H1 (cell line): ENCODE results near the gene CD151. TPM values are rescaled to one million over a fixed set of nuclear protein-coding genes. Genes with fewer than 3 reads are reported as not detected.

Experiments used
- CTCF ChIA-PET: fragments of 300-600 bp; sonication (Branson Sonifier 250); formaldehyde crosslinking; loops from one replicate; lab custom pipeline; 2021; ENCODE audit not compliant: partially characterized antibody; lab: Charles Lee
- POLR2A ChIA-PET: fragments of 300-600 bp; sonication (Branson Sonifier 250); formaldehyde crosslinking; loops from one replicate; lab custom pipeline; 2021; ENCODE audit warnings: inconsistent platforms; ENCODE audit not compliant: partially characterized antibody; lab: Charles Lee
- DNase-seq, 2 experiments: peaks; one replicate each; pipeline versions ENCODE4 v3.0.0 to v3.0.0-alpha.2; 2010 to 2022; ENCODE audit warnings: low spot score in 2 of 2, low read depth in 1 of 2, mixed read lengths in 1 of 2
- FAIRE-seq: peaks from 2 replicates; lab custom pipeline; 2011; peaks lifted over from hg19 to GRCh38; lab: Jason Lieb, UNC
- H2AFZ ChIP-seq: 2 replicates; pipeline ENCODE4 v1.8.1; 2012; ENCODE audit warnings: low read length, inconsistent platforms
- H2AK5ac ChIP-seq: 2 replicates; pipeline ENCODE4 v1.6.1; 2013; ENCODE audit warnings: low read depth, low read length
- H2BK120ac ChIP-seq: replicated peaks from 2 replicates; pipeline ENCODE3; 2013; ENCODE audit warnings: low read depth, low read length, inconsistent platforms
- H2BK12ac ChIP-seq: 2 replicates; pipeline ENCODE4 v1.6.1; 2013; ENCODE audit warnings: low read depth, low read length
- H2BK15ac ChIP-seq: 2 replicates; pipeline ENCODE4 v1.6.1; 2013; ENCODE audit warnings: low read length
- H2BK20ac ChIP-seq: 2 replicates; pipeline ENCODE4 v1.6.1; 2013; ENCODE audit warnings: low read length
- H2BK5ac ChIP-seq: 2 replicates; pipeline ENCODE4 v1.6.1; 2013; ENCODE audit warnings: low read depth, low read length
- H3K14ac ChIP-seq: 2 replicates; pipeline ENCODE4 v1.6.1; 2013; ENCODE audit warnings: inconsistent platforms; ENCODE audit not compliant: insufficient read length
- H3K18ac ChIP-seq: 2 replicates; pipeline ENCODE4 v1.6.1; 2013; ENCODE audit warnings: low read length; ENCODE audit errors: extremely low read depth
- H3K23ac ChIP-seq: 2 replicates; pipeline ENCODE4 v1.6.1; 2013; ENCODE audit warnings: inconsistent platforms; ENCODE audit not compliant: insufficient read length
- H3K23me2 ChIP-seq: 2 replicates; pipeline ENCODE4 v1.6.1; 2013; ENCODE audit warnings: low read depth, low read length
- H3K27ac ChIP-seq: 2 replicates; pipeline ENCODE4 v1.6.1; 2011; ENCODE audit warnings: low read depth, low read length, inconsistent platforms
- H3K27me3 ChIP-seq, 4 experiments: replicated peaks in 1 of 4; 1 replicate in 1 of 4; 2 replicates in 3 of 4; pipeline versions ENCODE4 v1.6.1 to v1.8.1; 2011 to 2013; ENCODE audit warnings: low read length in 3 of 4, mild to moderate bottlenecking in 3 of 4, inconsistent platforms in 2 of 4, mixed read lengths in 2 of 4, moderate library complexity in 1 of 4; ENCODE audit not compliant: control insufficient read depth in 3 of 4, insufficient read depth in 3 of 4; ENCODE audit errors: extremely low read depth in 1 of 4
- H3K36me3 ChIP-seq, 4 experiments: 2 replicates each; pipeline versions ENCODE4 v1.6.1 to v1.8.1; 2011 to 2013; ENCODE audit warnings: mild to moderate bottlenecking in 4 of 4, low read length in 3 of 4, moderate library complexity in 2 of 4, control low read depth in 1 of 4, inconsistent platforms in 1 of 4; ENCODE audit not compliant: insufficient read depth in 4 of 4, control insufficient read depth in 2 of 4
- H3K4ac ChIP-seq: replicated peaks from 2 replicates; pipeline ENCODE3; 2013; ENCODE audit warnings: low read length, low read depth, mixed read lengths, inconsistent platforms; ENCODE audit not compliant: insufficient read length
- H3K4me1 ChIP-seq, 4 experiments: replicated peaks in 1 of 4; 1 replicate in 1 of 4; 2 replicates in 3 of 4; pipeline versions ENCODE4 v1.6.1 to v1.8.1; 2011 to 2013; ENCODE audit warnings: low read length in 3 of 4, inconsistent platforms in 2 of 4, mixed read lengths in 1 of 4; ENCODE audit not compliant: insufficient read depth in 4 of 4, control insufficient read depth in 3 of 4
- H3K4me2 ChIP-seq, 2 experiments: 2 replicates each; pipeline versions ENCODE4 v1.6.1 to v1.8.1; 2011 to 2013; ENCODE audit warnings: low read depth in 2 of 2, low read length in 2 of 2, control low read depth in 1 of 2, inconsistent platforms in 1 of 2, mild to moderate bottlenecking in 1 of 2; ENCODE audit not compliant: insufficient read depth in 1 of 2
- H3K4me3 ChIP-seq, 4 experiments: fragments of 200-600, 300-600 bp in 1 of 4; sonication (generic), shearing (Covaris generic), sonication (Bioruptor Twin) in 1 of 4; 2 replicates each; pipeline versions ENCODE4 v1.5.1 to v1.8.1; 2011 to 2016; ENCODE audit warnings: low read length in 4 of 4, low read depth in 3 of 4, control low read depth in 2 of 4, inconsistent platforms in 2 of 4, mild to moderate bottlenecking in 2 of 4, mixed read lengths in 1 of 4, moderate library complexity in 1 of 4; ENCODE audit not compliant: insufficient read depth in 2 of 4; ENCODE audit errors: extremely low read depth in 1 of 4
- H3K56ac ChIP-seq: replicated peaks from 2 replicates; pipeline ENCODE3; 2013; ENCODE audit warnings: low read depth, mild to moderate bottlenecking, mixed read lengths, low read length, inconsistent platforms; ENCODE audit not compliant: insufficient read length
- H3K79me1 ChIP-seq: 2 replicates; pipeline ENCODE4 v1.6.1; 2013; ENCODE audit warnings: low read depth, low read length, control low read depth
- H3K79me2 ChIP-seq, 2 experiments: 2 replicates each; pipeline versions ENCODE4 v1.6.1 to v1.8.1; 2012 to 2013; ENCODE audit warnings: low read length in 2 of 2, mild to moderate bottlenecking in 2 of 2, inconsistent platforms in 1 of 2; ENCODE audit not compliant: insufficient read depth in 2 of 2, control insufficient read depth in 1 of 2
- H3K9ac ChIP-seq, 4 experiments: replicated peaks in 1 of 4; 1 replicate in 1 of 4; 2 replicates in 3 of 4; pipeline versions ENCODE4 v1.6.1 to v1.8.1; 2011 to 2013; ENCODE audit warnings: low read depth in 3 of 4, low read length in 3 of 4, control low read depth in 2 of 4, mild to moderate bottlenecking in 2 of 4, moderate library complexity in 2 of 4, inconsistent platforms in 1 of 4; ENCODE audit errors: extremely low read depth in 1 of 4
- H3K9me3 ChIP-seq, 2 experiments: 2 replicates each; pipeline versions ENCODE4 v1.6.1 to v1.8.1; 2012 to 2013; ENCODE audit warnings: mild to moderate bottlenecking in 2 of 2, moderate library complexity in 2 of 2, control low read depth in 1 of 2, inconsistent platforms in 1 of 2, low read depth in 1 of 2, low read length in 1 of 2, mixed read lengths in 1 of 2; ENCODE audit not compliant: insufficient read depth in 2 of 2
- H4K20me1 ChIP-seq, 2 experiments: replicated peaks in 1 of 2; 2 replicates each; pipeline versions ENCODE3 to v1.8.1; 2011 to 2013; ENCODE audit warnings: inconsistent platforms in 2 of 2, low read length in 2 of 2, mild to moderate bottlenecking in 1 of 2; ENCODE audit not compliant: insufficient read depth in 2 of 2, control insufficient read depth in 1 of 2
- H4K5ac ChIP-seq: 2 replicates; pipeline ENCODE4 v1.6.1; 2013; ENCODE audit warnings: low read length, low read depth, mixed read lengths, inconsistent platforms; ENCODE audit not compliant: insufficient read length
- H4K8ac ChIP-seq: 2 replicates; pipeline ENCODE4 v1.8.0; 2013; ENCODE audit warnings: mild to moderate bottlenecking, moderate library complexity, low read length, inconsistent platforms; ENCODE audit not compliant: insufficient read depth; ENCODE audit errors: extremely low read depth
- H4K91ac ChIP-seq: replicated peaks from 2 replicates; pipeline ENCODE3; 2013; ENCODE audit warnings: low read length, mixed read lengths, inconsistent platforms; ENCODE audit not compliant: insufficient read length
- CREB1 ChIP-seq: IDR thresholded peaks from 2 replicates; pipeline ENCODE4 v1.6.1; 2012; ENCODE audit warnings: inconsistent platforms
- CTCF ChIP-seq, 3 experiments: IDR thresholded peaks; 1 replicate in 2 of 3; 2 replicates in 1 of 3; pipeline versions ENCODE4 v1.5.1 to v1.6.1; 2011; ENCODE audit warnings: low read length in 3 of 3, mild to moderate bottlenecking in 3 of 3, inconsistent platforms in 2 of 3, low read depth in 1 of 3, moderate library complexity in 1 of 3; ENCODE audit not compliant: insufficient read depth in 1 of 3; ENCODE audit errors: control extremely low read depth in 1 of 3
- HDAC6 ChIP-seq: IDR thresholded peaks from one replicate; pipeline ENCODE4 v1.7.1; 2012; ENCODE audit warnings: low read depth, mild to moderate bottlenecking, inconsistent platforms, low read length, moderate library complexity
- PHF8 ChIP-seq: fragments of 200-600 bp; sonication (generic); conservative IDR thresholded peaks from 2 replicates; pipeline ENCODE4 v1.7.1; 2012; ENCODE audit warnings: low read depth, mild to moderate bottlenecking, inconsistent platforms, low read length, moderate library complexity
- POLR2AphosphoS5 ChIP-seq: IDR thresholded peaks from 2 replicates; pipeline ENCODE4 v1.6.1; 2011; ENCODE audit warnings: low read depth, low read length
- RNF2 ChIP-seq: fragments of 200-900, 300-1000 bp; sonication (generic); IDR thresholded peaks from 2 replicates; pipeline ENCODE4 v1.7.1; 2016; ENCODE audit warnings: borderline replicate concordance, low read depth, mild to moderate bottlenecking, antibody characterized with exemption, low read length; ENCODE audit not compliant: poor library complexity, severe bottlenecking; ENCODE audit errors: missing control alignments
- SP2 ChIP-seq: IDR thresholded peaks from 2 replicates; pipeline ENCODE4 v1.6.1; 2012; ENCODE audit warnings: mild to moderate bottlenecking, low read length, inconsistent platforms
- SUZ12 ChIP-seq: fragments of 200-600 bp; sonication (generic); IDR thresholded peaks from 2 replicates; pipeline ENCODE4 v1.6.1; 2012; ENCODE audit warnings: mild to moderate bottlenecking, inconsistent platforms, low read length, moderate library complexity, mixed read lengths
- TCF12 ChIP-seq: IDR thresholded peaks from 2 replicates; pipeline ENCODE4 v1.6.1; 2011; ENCODE audit warnings: low read depth, mild to moderate bottlenecking, low read length
- TEAD4 ChIP-seq: IDR thresholded peaks from 2 replicates; pipeline ENCODE4 v1.6.1; 2012; ENCODE audit warnings: low read depth, low read length, inconsistent platforms, mixed read lengths
- YY1 ChIP-seq: IDR thresholded peaks from 2 replicates; pipeline ENCODE4 v1.6.1; 2011; ENCODE audit warnings: low read depth, mild to moderate bottlenecking, low read length
- WGBS, 2 experiments: shearing (Covaris generic) in 1 of 2; methylation state at CpG; one replicate each; pipeline versions ENCODE4 v1.1.6 to v1.1.7; 2013 to 2015; ENCODE audit warnings: low lambda C conversion rate in 2 of 2, mixed read lengths in 2 of 2, inconsistent platforms in 1 of 2, low coverage in 1 of 2, missing lambda C conversion rate in 1 of 2; ENCODE audit not compliant: insufficient replicate concordance in 2 of 2, insufficient coverage in 1 of 2, insufficient read length in 1 of 2; ENCODE audit errors: extremely low coverage in 1 of 2, missing lambda C conversion rate in 1 of 2; 5-methylcytosine and 5-hydroxymethylcytosine counted together
- polyA plus RNA-seq, 7 experiments: library from polyadenylated mRNA; depleted of rRNA in 3 of 7; stranded (reverse) in 5 of 7; unstranded in 2 of 7; fragments of >200 nt in 5 of 7; fragments of 200-250 nt in 2 of 7; gene quantifications; 1 replicate in 5 of 7; 2 replicates in 1 of 7; 4 replicates in 1 of 7; pipeline versions ENCODE4 v1.2.1 to v1.2.3, GENCODE V29; 2011 to 2013; ENCODE audit warnings: missing spikeins in 2 of 7, mixed read lengths in 2 of 7
- total RNA-seq: library from RNA; stranded (reverse); fragmentation: NEBNext Ultra II Directional; extraction: Animal tissue kit (Norgen Biotek cat#: 25700); gene quantifications from 2 replicates; pipeline ENCODE4 v1.2.1, GENCODE V29; 2021

CD151 gene
- total and polyA plus RNA-seq, 2 of the 8 experiments (the other 6 are each of a cell fraction or from before 2014, with no cell fraction given): 101 to 212 TPM

- 92% methylated on average over 8 of the region's 11 CpGs; no CpG with 5 or more reads in 1 of the 2 experiments for WGBS, 2 experiments
- H3K27me3 ChIP-seq: no peaks in the 10 kb centered on the region; a peak in 1 of 7 replicates
- no peak overlapping the region for H3K23ac ChIP-seq
- H3K18ac ChIP-seq: no peak overlapping the region
- FAIRE-seq: no peak
- ChIA-PET POLR2A (interaction anchor here (0.9 to 4.8 kb wide), 9 partner anchors 9 to 625 kb away, joined by 3 to 24 read pairs (median 4); no protein-coding TSS in a partner anchor), CTCF (interaction anchor here (1.3 to 6.3 kb wide), 4 partner anchors 8 to 33 kb away, joined by 3 to 35 read pairs (median 4); no protein-coding TSS in a partner anchor)
- no peak overlapping the region for H3K4me2 ChIP-seq
- H2BK12ac ChIP-seq: no peak overlapping the region
- no peaks in the 10 kb centered on the region for H3K23me2 ChIP-seq
- H3K36me3 ChIP-seq: peaks cover 0 to 4% (median 0%) of the 10 kb centered on the region in 4 experiments; a peak in 3 of 8 replicates
- H3K56ac ChIP-seq: no peak overlapping the region
- H3K4me1 ChIP-seq: peaks cover 0 to 33% (median 26%) of the 10 kb centered on the region in 4 experiments; a peak in 6 of 7 replicates
- no peak overlapping the region for H2BK120ac ChIP-seq
- H3K4me3 ChIP-seq: no peak overlapping the region
- DNase-seq: no peak
- H2AFZ ChIP-seq: no peak overlapping the region
- no peak overlapping the region for H3K4ac ChIP-seq
- no peaks in the 10 kb centered on the region; the same call in 1 of the 2 replicates for H3K79me1 ChIP-seq
- no peak overlapping the region for H4K8ac ChIP-seq
- no peaks in the 10 kb centered on the region for H3K79me2 ChIP-seq
- H3K27ac ChIP-seq: no peak overlapping the region
- no peak overlapping the region for H4K5ac ChIP-seq
- H2BK20ac ChIP-seq: no peak overlapping the region
- no peak overlapping the region for H3K9ac ChIP-seq
- no peaks in the 10 kb centered on the region for H3K9me3 ChIP-seq
- no peak overlapping the region for H2BK15ac ChIP-seq
- peaks cover 7 to 41% of the 10 kb centered on the region in 2 experiments for H4K20me1 ChIP-seq
- H2BK5ac ChIP-seq: no peak overlapping the region
- no peak overlapping the region for H3K14ac ChIP-seq
- no peak overlapping the region for H4K91ac ChIP-seq
- H2AK5ac ChIP-seq: no peak overlapping the region
- TF ChIP-seq PHF8 (no peak), SP2 (no peak), RNF2 (no peak), HDAC6 (no peak), TCF12 (no peak), SUZ12 (no peak), CTCF (IDR thresholded peaks at IDR 0.05; ENCODE audit: control extremely low read depth in 1 of 3, insufficient read depth in 1 of 3, low read depth in 1 of 3, low read length in 3 of 3) (no peak), YY1 (no peak), CREB1 (no peak), POLR2AphosphoS5 (no peak), TEAD4 (no peak)
Observed at GRCh38 chr11:864898-865297, 32.1 kb downstream of the CD151 start.
